Thoracic aorta (tissue), 2 donors: Measurements from ENCODE around the gene ZNF716. TPM values are rescaled to one million over a fixed set of nuclear protein-coding genes. Genes with fewer than 3 reads are reported as not detected.

Experiments used
- ATAC-seq: fragments of 150-250 bp; one replicate; pipeline ENCODE4 v1.8.0; 2017; ENCODE audit warnings: low read depth; ENCODE audit not compliant: insufficient number of reproducible peaks, low FRiP score
- DNase-seq: peaks from one replicate; pipeline ENCODE4 v3.0.0-alpha.2; 2020; ENCODE audit warnings: low spot score
- H3K27ac ChIP-seq, 2 donors: fragments of 200-600 bp; sonication (generic); 1 replicate in 1 of 2; 2 replicates in 1 of 2; pipeline ENCODE4 v1.5.1; 2016; ENCODE audit warnings: mild to moderate bottlenecking in 2 of 2, moderate library complexity in 2 of 2
- H3K27me3 ChIP-seq: fragments of 200-600 bp; sonication (generic); replicated peaks from 2 replicates; pipeline ENCODE4 v1.6.0; 2016; ENCODE audit warnings: mild to moderate bottlenecking; ENCODE audit not compliant: insufficient read depth
- H3K36me3 ChIP-seq: fragments of 200-600 bp; sonication (generic); one replicate; pipeline ENCODE4 v1.5.1; 2016
- H3K4me1 ChIP-seq, 2 donors: fragments of 200-600 bp; sonication (generic); 1 replicate in 1 of 2; 2 replicates in 1 of 2; pipeline versions ENCODE4 v1.5.1 to v1.6.0; 2016; ENCODE audit warnings: low read depth in 2 of 2, mild to moderate bottlenecking in 1 of 2; ENCODE audit not compliant: control insufficient read depth in 1 of 2
- H3K4me3 ChIP-seq: fragments of 200-600 bp; sonication (generic); 2 replicates; pipeline ENCODE4 v1.5.1; 2016; ENCODE audit warnings: mild to moderate bottlenecking
- H3K9me3 ChIP-seq: fragments of 200-600 bp; sonication (generic); 2 replicates; pipeline ENCODE4 v1.5.1; 2016
- CTCF ChIP-seq: fragments of 200-600 bp; sonication (generic); IDR thresholded peaks from one replicate; pipeline ENCODE4 v1.5.1; 2019; ENCODE audit warnings: antibody characterized with exemption
- total RNA-seq, 2 donors: library from RNA; depleted of rRNA; stranded (reverse); fragments of >200 nt; gene quantifications; one replicate each; pipeline versions ENCODE4 v1.1.0 to v1.2.3, GENCODE V29; 2016

Gene ZNF716
- total RNA-seq, 2 donors from 2014 or later = not detected

GRCh38 chr7:57404967-57405421 is 45.0 kb upstream of the ZNF716 start:
- Histone ChIP-seq H3K36me3 (no peaks in the 10 kb centered on the region), H3K4me3 (no peak overlapping the region), H3K9me3 (no peaks in the 10 kb centered on the region), H3K27me3 (no peaks in the 10 kb centered on the region), H3K4me1 (no peaks in the 10 kb centered on the region), H3K27ac (no peak overlapping the region)
- no peak for TF ChIP-seq CTCF
- ATAC-seq (no peak), DNase-seq (no peak)

- H3K27me3 ChIP-seq = no peaks in the 10 kb centered on the region
- no peaks in the 10 kb centered on the region for H3K36me3 ChIP-seq
- H3K4me1 ChIP-seq = no peaks in the 10 kb centered on the region
- H3K4me3 ChIP-seq = no peak overlapping the region
- no peaks in the 10 kb centered on the region for H3K9me3 ChIP-seq
- no peak for ATAC-seq
- no peak overlapping the region for H3K27ac ChIP-seq
- no peak for TF ChIP-seq CTCF
- DNase-seq = no peak
These were observed 42.9 kb upstream of the ZNF716 start for GRCh38 chr7:57407125-57407524.

- H3K4me3 ChIP-seq = no peak overlapping the region
- H3K4me1 ChIP-seq = no peaks in the 10 kb centered on the region
- TF ChIP-seq CTCF = no peak
- H3K36me3 ChIP-seq = no peaks in the 10 kb centered on the region
- H3K27me3 ChIP-seq = no peaks in the 10 kb centered on the region
- DNase-seq (no peak), ATAC-seq (no peak)
- no peaks in the 10 kb centered on the region for H3K9me3 ChIP-seq
- no peak overlapping the region for H3K27ac ChIP-seq
These were observed 37.8 kb upstream of the ZNF716 start for GRCh38 chr7:57412168-57412567.

- DNase-seq = no peak
- no peaks in the 10 kb centered on the region for H3K9me3 ChIP-seq
- no peak for TF ChIP-seq CTCF
- no peaks in the 10 kb centered on the region for H3K36me3 ChIP-seq
- H3K4me1 ChIP-seq = no peaks in the 10 kb centered on the region
- ATAC-seq = no peak
- no peaks in the 10 kb centered on the region for H3K27me3 ChIP-seq
- H3K27ac ChIP-seq = no peak overlapping the region
- no peak overlapping the region for H3K4me3 ChIP-seq
These were observed 37.4 kb upstream of the ZNF716 start for GRCh38 chr7:57412618-57413017.

GRCh38 chr7:57413529-57414398 is 36.2 kb upstream of the ZNF716 start:
- H3K4me1 ChIP-seq = no peaks in the 10 kb centered on the region
- no peaks in the 10 kb centered on the region for H3K27me3 ChIP-seq
- DNase-seq = no peak
- no peaks in the 10 kb centered on the region for H3K36me3 ChIP-seq
- H3K9me3 ChIP-seq = no peaks in the 10 kb centered on the region
- no peak for ATAC-seq
- no peak overlapping the region for H3K4me3 ChIP-seq
- TF ChIP-seq CTCF = no peak
- H3K27ac ChIP-seq = no peak overlapping the region
